Spinal cord (tissue), 10 donors: Measurements from ENCODE around the gene HNRNPC. TPM values are rescaled to one million over a fixed set of nuclear protein-coding genes. Genes with fewer than 3 reads are reported as not detected.

Experiments used
- DNase-seq, 6 donors: peaks; one replicate each; pipeline versions ENCODE4 v3.0.0 to v3.0.0-alpha.2; 2013 to 2015; ENCODE audit warnings: low spot score in 6 of 6, low read depth in 4 of 6
- H3K27ac ChIP-seq: one replicate; pipeline ENCODE4 v1.5.1; 2013; ENCODE audit warnings: low read depth, low read length, control low read depth
- H3K27me3 ChIP-seq: one replicate; pipeline ENCODE4 v1.6.1; 2013; ENCODE audit warnings: low read length; ENCODE audit not compliant: control insufficient read depth, insufficient read depth
- H3K36me3 ChIP-seq: one replicate; pipeline ENCODE4 v1.6.1; 2013; ENCODE audit warnings: low read length; ENCODE audit not compliant: control insufficient read depth, insufficient read depth
- H3K4me1 ChIP-seq: one replicate; pipeline ENCODE4 v1.6.1; 2013; ENCODE audit warnings: low read length; ENCODE audit not compliant: control insufficient read depth, insufficient read depth
- H3K4me3 ChIP-seq: one replicate; pipeline ENCODE4 v1.5.1; 2013; ENCODE audit warnings: low read depth, low read length, control low read depth
- H3K9me3 ChIP-seq: one replicate; pipeline ENCODE4 v1.6.1; 2013; ENCODE audit warnings: low read length; ENCODE audit not compliant: control insufficient read depth, insufficient read depth
- WGBS: methylation state at CpG from one replicate; pipeline ENCODE4 v1.1.5; 2013; ENCODE audit warnings: missing lambda C conversion rate; ENCODE audit not compliant: insufficient coverage; 5-methylcytosine and 5-hydroxymethylcytosine counted together
- polyA plus RNA-seq, 2 donors: library from polyadenylated mRNA; unstranded; fragments of 120-200 nt; gene quantifications; one replicate each; pipeline ENCODE4 v1.2.1, GENCODE V29; 2013; ENCODE audit not compliant: insufficient read length in 2 of 2
- total RNA-seq, 2 donors: library from RNA; depleted of rRNA in 1 of 2; stranded (reverse); fragments of 120-200 nt in 1 of 2; fragments of >200 nt in 1 of 2; gene quantifications; one replicate each; pipeline versions ENCODE4 v1.2.3 to v1.2.4, GENCODE V29; 2013 to 2014
- donor health status: healthy.

The HNRNPC gene
- total and polyA plus RNA-seq, 4 donors, result 492 to 536 (median 509) TPM

DNA sequence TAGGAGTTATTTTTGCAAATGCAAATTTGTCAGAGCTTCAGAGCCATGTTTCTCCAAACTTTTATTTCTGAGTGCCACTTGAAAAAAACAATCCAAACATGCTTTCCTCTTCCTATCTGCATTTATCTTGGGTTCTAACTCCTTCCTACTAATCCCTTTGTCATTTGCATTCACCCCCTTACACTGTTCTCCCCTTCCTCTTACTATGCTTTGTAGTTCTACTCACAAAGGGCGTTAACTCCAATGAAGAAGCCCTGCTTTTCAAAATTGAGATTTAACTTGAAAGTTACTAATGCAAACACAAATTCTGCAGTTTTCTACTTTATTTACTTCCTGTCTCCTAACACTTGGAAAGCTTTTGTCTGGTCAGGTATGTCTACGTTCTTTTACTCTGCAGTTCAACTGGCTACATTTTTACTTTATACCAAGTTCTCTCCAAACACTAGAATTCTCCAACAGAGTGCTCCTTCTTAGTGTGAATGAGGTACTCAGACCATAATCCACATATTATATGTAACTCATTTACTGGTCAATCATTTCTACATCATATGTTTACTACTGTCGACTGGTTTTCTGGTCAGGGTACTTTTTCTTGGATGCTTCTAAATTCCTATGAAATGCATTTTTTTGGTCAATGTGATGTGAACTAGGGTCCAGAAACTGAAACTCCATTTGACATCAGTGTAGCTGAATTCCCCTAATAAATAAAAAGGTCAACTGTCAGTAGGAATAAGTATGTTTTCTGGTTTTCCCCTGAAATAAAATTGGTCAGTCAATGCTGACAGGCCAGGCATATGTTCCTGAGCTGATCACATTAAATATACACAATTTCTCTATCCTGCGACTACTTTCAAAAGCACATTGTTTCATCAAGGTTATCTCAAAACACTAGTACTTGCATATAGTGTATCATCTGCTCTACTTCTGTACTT, 62.2 kb downstream of the HNRNPC start:
- Histone ChIP-seq H3K4me1 (no peaks in the 10 kb centered on the region), H3K36me3 (peaks cover 9% of the 10 kb centered on the region), H3K4me3 (no peak overlapping the region), H3K27ac (no peak overlapping the region), H3K9me3 (no peaks in the 10 kb centered on the region), H3K27me3 (no peaks in the 10 kb centered on the region)
- WGBS, result 100% methylated on average over 1 of the region's 4 CpGs
- DNase-seq, result no peak

GRCh38 chr14:21205678-21206581, 63.3 kb downstream of the HNRNPC start:
- Histone ChIP-seq H3K4me1 (no peaks in the 10 kb centered on the region), H3K9me3 (no peaks in the 10 kb centered on the region), H3K36me3 (peaks cover 7% of the 10 kb centered on the region), H3K4me3 (no peak overlapping the region), H3K27me3 (no peaks in the 10 kb centered on the region), H3K27ac (no peak overlapping the region)
- 92% methylated on average over 5 of the region's 12 CpGs for WGBS
- DNase-seq, result no peak

- WGBS, result no CpG with 5 or more reads among the region's 4 CpGs
- H3K36me3 ChIP-seq, result peaks cover 7% of the 10 kb centered on the region
These were observed 64.1 kb downstream of the HNRNPC start for GRCh38 chr14:21205026-21205677.

GRCh38 chr14:21204167-21205025, 64.8 kb downstream of the HNRNPC start:
- no peaks in the 10 kb centered on the region for H3K27me3 ChIP-seq
- no peak overlapping the region for H3K4me3 ChIP-seq
- no peaks in the 10 kb centered on the region for H3K4me1 ChIP-seq
- no peak overlapping the region for H3K27ac ChIP-seq
- DNase-seq, result no peak
- peaks cover 7% of the 10 kb centered on the region for H3K36me3 ChIP-seq
- H3K9me3 ChIP-seq, result no peaks in the 10 kb centered on the region
- 91% methylated on average over 6 of the region's 8 CpGs for WGBS

More at GRCh38 chr14:21205026-21205677, 64.1 kb downstream of the HNRNPC start:
- Histone ChIP-seq H3K27me3 (no peaks in the 10 kb centered on the region), H3K27ac (no peak overlapping the region), H3K9me3 (no peaks in the 10 kb centered on the region), H3K4me1 (no peaks in the 10 kb centered on the region), H3K4me3 (no peak overlapping the region)
- DNase-seq, result no peak

DNA sequence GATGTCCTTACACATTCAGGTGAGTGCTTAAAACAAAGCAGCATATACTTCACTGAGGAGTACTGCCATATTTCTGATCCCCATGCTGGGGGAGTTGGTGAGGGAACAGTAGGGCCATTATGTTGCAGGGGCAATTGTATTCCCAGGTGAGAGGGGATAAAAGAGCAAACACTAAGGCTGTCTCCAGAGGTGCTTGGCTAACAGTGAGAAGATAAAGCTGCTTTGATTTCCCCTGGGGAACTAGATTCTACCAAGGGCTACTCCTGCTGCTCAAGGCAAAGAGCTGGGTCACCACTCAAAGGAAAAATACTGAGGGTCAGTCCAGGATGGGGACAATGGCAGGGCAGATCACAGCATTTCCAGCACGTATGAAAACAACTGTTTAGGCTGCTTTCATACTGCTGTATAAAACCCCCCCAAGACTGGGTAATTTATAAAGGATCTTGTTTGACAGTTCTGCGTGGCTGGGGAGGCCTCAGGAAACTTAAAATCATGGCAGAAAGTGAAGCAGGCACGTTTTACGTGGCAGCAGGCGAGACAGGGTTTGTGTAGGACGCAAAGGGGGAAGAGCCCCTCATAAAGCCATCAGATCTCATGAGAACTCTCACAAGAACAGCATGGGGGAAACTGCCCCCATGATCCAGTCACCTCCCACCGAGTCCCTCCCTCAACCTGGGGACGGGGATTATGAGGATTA, 65.6 kb downstream of the HNRNPC start:
- no peak for DNase-seq
- Histone ChIP-seq H3K9me3 (no peaks in the 10 kb centered on the region), H3K4me1 (no peaks in the 10 kb centered on the region), H3K27ac (no peak overlapping the region), H3K27me3 (no peaks in the 10 kb centered on the region), H3K36me3 (peaks cover 7% of the 10 kb centered on the region), H3K4me3 (no peak overlapping the region)
- 83% methylated on average over 2 of the region's 8 CpGs for WGBS

DNA sequence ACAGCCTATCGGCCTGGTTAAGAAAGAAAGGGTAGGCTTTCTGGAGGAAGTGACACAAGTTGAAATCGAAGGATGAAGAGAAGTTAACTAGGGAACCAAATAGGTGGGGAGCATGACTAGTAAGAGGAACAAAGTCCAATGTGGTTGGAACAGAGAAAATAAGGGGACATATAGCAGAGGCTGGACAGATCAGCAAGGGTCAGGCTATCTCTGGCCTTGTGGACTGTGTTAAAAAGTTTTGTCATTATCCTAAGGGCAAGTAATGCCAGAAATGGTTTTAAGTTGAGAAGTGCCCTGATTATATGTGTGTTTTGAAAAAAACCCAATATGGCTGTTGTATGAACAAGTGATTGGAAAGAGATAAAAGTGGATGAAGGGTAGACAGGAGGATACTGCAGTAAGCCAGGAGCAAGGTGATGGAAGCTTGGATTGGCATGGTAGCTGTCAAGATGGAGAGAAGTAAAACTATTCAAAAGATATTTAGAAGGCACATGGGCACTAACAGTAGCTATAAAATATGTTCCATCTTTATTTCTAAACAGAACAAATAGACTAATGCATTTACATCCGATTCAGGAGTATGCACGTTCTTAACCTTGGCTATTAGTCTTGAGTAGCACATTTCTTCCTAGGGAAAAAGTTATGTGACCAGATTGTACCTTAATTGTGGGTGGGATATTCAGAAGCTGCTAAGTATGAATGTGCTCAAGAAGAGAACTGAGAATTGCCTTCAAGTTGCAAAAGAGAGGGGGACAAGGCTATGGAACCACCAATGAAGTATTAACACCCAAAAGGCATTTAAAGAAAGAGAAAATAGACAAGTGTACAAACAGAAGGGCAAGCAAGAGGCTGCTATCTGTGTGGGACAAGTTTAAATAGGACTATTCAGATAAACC, 66.5 kb downstream of the HNRNPC start:
- H3K27me3 ChIP-seq, result no peaks in the 10 kb centered on the region
- H3K4me3 ChIP-seq, result no peak overlapping the region
- no peaks in the 10 kb centered on the region for H3K9me3 ChIP-seq
- no peak overlapping the region for H3K27ac ChIP-seq
- H3K4me1 ChIP-seq, result no peaks in the 10 kb centered on the region
- peaks cover 7% of the 10 kb centered on the region for H3K36me3 ChIP-seq
- 93% methylated on average over 2 of the region's 4 CpGs for WGBS
- DNase-seq, result no peak

GRCh38 chr14:21201732-21202462, 67.3 kb downstream of the HNRNPC start:
- no peak for DNase-seq
- Histone ChIP-seq H3K36me3 (peaks cover 7% of the 10 kb centered on the region), H3K27ac (no peak overlapping the region), H3K9me3 (peaks cover 5% of the 10 kb centered on the region), H3K4me1 (no peaks in the 10 kb centered on the region), H3K27me3 (no peaks in the 10 kb centered on the region), H3K4me3 (no peak overlapping the region)
- WGBS, result 93% methylated on average over 6 of the region's 12 CpGs
